Epithelial cell of prostate (primary cell): Measurements from ENCODE around the gene BCAS3.

Experiments
- DNase-seq: peaks from one replicate; pipeline ENCODE4 v3.0.0-alpha.2; 2011; ENCODE audit warnings: low read depth, low spot score
- H3K27ac ChIP-seq: fragments of 450-650 bp; 2 replicates; pipeline ENCODE4 v1.5.1; 2017; ENCODE audit warnings: mild to moderate bottlenecking

BCAS3 gene

DNA sequence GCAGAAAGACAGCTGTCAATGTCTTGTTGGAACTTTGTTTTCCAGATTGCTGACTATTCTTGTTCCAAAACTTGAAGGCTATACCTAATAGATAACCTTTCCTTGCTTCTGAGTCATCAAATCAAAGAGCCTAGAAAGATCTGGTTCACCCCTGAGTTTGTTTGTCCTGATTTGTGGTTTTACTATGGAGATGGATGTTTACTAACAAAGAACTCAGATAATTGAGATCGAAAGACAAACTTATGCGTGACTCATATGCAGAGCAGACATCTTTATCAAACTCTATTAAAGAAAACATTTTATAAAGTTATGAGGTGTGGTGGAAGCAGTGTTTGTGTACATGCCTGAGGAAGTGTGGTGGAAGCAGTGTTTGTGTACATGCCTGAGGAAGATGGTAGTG, 410.9 kb downstream of the BCAS3 start:
- no peak overlapping the region for H3K27ac ChIP-seq
- DNase-seq: no peak

DNA sequence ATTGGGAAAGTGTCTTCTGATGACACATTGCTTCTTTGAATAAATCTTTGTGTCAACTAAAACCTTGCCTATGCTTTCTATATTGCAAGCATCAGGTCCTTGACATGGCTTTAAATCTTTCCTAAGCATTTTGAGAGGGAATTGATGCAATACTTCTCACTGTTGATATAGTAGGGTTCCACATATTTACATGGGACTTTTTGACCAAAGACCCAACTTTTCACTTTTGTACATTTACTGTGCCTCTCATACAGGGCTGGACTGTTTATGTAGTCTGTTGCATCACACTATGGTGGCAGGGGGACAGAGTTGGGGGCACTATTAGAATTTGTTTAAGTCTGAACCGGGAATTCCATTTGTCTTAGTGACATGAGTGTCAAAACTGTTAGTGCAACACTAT, 413.4 kb downstream of the BCAS3 start:
- no peak for DNase-seq
- H3K27ac ChIP-seq: no peak overlapping the region

DNA sequence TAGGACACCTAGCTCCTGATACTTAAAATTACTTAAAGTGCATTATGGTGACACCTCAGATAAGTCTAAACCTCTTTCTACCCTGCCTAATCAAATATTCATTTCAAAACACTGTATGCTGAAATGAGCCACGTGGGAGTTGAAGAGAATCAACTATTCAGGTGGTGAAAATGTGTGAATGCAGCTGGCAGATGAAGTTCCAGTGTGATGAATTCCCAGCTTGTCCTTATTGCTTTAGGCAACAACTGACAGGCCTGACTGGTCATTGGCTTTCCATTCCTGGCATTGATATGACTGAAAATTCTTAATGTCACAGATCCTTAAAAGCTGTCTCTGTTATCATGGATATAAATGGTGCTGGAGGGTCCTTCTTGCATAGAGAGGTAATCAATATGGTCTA, 420.1 kb downstream of the BCAS3 start:
- H3K27ac ChIP-seq: no peak overlapping the region
- DNase-seq: no peak

DNA sequence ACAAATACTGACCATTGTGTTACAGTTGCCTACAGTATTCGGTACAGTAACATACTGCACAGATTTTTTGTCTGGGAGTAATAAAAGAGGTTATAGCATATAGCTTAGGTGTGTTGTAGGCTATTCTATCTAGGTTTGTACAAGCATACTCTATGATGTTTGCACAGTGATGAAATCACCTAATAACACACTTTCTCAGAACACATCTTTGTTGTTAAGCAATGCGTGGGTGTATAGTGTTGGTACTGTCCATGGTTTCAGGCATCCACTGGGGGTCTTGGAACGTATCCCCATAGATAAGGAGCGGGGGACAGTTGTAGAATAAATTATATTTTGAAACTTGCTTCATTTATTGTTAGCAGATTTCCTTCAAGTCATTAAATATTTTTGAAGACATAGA, 428.7 kb downstream of the BCAS3 start:
- H3K27ac ChIP-seq: no peak overlapping the region
- no peak for DNase-seq

DNA sequence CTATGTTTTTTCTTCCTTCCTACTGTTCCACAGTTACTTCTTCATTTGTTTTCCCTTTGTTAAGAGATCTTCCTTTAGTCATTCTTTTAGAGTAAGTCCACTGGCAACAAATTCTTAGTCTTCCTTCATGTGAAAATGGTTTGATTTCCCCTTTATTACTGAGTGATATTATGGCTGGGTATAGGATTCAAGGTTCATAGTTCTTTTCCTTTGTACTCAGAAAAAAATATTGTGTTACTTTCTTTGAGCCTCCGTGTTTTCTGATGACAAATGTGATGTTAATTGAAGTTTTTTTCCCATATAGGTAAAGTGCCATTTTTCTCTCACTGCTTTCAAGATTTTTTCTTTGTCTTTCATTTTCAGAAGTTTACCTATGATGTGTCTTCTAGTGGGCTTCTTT, 438.9 kb downstream of the BCAS3 start:
- no peak for DNase-seq
- H3K27ac ChIP-seq: no peak overlapping the region

DNA sequence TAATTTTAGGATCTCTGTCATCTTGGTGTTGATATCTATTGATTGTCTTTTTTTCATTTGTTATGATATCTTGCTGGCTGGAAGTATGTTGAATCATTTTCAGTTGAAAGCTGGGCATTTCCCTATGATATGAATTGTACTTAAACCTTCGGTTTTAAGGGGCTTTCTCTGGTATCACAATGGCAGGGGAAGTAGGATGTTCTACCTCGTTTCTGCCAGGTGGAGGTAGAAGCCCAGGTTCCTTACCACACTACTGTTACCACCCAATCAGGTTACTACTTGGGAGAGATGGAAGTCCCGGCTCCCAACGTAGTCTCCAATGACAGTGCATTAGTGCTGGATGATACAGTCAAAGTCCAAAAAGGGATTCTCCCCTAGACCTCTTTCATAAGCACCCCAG, 440.3 kb downstream of the BCAS3 start:
- DNase-seq: no peak
- H3K27ac ChIP-seq: no peak overlapping the region

DNA sequence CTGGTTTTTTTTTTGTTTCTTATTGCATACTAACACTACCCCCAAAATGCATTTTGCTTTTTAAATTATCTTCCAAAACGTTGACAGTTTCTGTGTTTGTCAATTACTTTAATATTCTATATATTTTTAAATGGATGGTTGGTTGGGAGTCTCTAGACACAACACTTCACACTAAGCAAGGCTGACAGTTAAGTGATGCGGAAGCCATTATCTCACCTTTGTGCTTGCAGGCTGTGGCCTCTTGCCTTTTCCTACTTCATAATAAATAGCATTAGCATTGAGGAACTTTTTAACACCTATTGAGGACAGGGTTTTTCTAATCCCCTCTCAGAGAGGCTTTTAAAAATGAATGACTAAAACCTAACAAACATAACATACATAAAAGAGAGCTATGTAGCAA, 441.2 kb downstream of the BCAS3 start:
- no peak overlapping the region for H3K27ac ChIP-seq
- no peak for DNase-seq

DNA sequence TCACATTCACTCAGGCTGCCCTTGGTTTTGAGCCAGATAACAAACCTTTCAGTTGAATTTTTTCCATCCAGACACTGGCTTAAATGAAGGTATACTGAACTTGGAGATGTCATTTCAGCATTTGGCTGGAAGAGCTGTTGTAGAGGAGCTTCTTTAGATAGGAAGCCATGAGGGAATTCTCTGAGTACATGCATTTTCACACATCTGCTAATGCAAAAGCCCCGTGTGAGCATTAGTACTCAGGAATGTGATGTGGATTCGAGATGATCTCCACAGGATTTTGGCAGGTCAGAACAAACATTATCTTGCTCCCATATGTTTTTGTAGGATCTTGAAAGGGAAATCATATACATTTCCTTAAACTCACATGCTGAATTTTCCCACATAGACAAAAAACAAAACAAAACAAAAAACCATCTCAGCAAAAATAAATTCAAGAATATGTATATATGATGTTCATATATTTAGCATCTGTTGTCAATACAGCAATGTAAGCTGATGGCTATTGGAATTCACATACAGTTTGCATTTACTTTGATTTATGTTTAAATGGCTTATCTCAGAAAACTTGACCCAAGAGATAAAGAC, 444.8 kb downstream of the BCAS3 start:
- H3K27ac ChIP-seq: no peak overlapping the region
- DNase-seq: no peak

DNA sequence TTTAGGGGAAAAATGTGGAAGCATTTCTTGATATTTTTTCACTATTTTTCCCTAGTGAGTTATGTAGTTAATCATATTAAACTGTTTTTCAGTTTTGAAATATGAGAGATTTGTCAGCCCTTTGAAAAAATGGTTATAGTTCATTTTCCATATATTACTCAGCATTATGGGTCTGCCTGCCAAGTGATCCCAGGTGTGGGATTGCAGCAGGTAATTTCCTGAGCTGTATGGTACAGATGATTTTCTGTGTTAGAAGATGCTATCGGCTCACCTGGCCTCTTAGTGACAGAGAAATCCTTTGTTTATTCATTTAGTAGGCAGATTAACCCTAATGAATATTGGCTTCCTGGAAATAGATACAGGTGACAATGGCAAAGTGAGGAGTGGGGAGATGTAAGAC, 446.9 kb downstream of the BCAS3 start:
- H3K27ac ChIP-seq: no peak overlapping the region
- DNase-seq: no peak

DNA sequence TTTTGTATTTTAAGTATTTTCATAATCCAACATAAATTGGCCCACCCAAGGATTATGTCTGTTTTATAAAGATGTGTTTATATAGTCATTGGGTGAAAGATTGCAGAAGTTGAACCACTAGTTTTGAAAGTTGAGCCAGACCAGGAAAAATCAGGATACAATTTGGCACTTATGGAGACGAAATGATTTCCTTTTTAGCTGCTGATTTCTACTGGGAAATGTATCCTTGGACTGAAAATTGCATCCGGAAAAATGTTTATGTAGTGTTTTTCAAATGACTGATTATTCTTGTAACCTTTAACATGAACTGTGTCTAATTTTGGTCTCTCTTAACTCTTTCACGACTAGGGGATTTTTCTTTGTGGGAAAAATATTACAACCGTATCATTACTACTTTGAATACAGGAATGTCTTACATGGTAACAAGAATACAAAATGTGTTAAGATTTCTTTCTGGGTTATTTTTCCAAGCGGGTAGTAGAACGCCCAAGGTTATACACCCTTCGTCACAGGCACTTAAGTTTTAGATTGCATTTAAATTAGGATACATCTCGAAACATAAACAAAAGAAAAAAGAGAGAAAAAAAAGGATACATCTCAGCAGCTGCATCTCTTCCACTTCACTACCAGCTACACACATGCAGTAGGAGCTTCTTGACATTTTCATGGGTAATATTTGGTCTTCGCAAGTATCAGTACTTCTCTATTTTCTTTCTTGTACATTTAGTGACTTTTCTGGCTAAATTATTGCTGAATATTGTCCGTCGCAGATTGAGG, 449.0 kb downstream of the BCAS3 start:
- no peak for DNase-seq
- no peak overlapping the region for H3K27ac ChIP-seq

DNA sequence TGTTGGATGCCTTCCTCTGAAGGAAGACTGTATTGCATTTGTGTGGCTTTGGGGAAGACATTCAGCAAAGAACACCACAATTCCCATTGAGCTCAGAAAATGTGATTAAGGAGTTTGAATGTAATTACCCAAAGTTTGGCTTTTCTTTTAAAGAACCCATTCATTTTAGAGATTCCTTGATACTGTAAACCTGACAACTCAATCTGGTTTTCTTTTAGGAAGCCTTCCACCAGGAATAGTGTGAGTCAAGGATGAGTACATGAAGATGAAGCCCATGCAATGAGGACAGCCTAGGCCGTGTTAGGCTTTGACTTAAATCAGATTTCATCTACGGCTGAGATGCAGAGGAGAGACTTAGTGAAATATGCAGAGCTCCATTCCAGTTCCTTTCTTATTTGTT, 450.3 kb downstream of the BCAS3 start:
- no peak overlapping the region for H3K27ac ChIP-seq
- no peak for DNase-seq

DNA sequence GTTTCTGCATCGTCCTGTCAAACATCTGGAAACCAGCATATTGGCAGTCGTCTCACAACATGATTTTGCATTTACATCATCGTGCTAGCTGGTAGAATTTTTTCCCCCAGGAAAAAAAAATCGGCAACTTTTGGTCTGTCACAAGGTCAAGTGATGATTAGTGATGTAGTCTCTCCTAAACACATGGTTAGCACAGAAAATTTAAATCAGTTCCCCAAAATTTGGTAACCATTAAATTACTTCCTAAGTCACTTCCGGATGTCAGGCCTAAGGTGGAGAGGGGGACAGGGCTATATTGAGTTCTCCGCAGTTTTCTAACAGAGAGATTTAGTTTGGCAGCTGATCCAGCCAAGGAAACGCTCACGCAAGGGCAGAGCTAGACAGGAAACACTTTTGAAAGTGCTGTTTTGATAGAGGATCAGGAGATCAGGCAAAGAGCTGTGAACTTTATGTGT, 451.0 kb downstream of the BCAS3 start:
- no peak for DNase-seq
- H3K27ac ChIP-seq: no peak overlapping the region

DNA sequence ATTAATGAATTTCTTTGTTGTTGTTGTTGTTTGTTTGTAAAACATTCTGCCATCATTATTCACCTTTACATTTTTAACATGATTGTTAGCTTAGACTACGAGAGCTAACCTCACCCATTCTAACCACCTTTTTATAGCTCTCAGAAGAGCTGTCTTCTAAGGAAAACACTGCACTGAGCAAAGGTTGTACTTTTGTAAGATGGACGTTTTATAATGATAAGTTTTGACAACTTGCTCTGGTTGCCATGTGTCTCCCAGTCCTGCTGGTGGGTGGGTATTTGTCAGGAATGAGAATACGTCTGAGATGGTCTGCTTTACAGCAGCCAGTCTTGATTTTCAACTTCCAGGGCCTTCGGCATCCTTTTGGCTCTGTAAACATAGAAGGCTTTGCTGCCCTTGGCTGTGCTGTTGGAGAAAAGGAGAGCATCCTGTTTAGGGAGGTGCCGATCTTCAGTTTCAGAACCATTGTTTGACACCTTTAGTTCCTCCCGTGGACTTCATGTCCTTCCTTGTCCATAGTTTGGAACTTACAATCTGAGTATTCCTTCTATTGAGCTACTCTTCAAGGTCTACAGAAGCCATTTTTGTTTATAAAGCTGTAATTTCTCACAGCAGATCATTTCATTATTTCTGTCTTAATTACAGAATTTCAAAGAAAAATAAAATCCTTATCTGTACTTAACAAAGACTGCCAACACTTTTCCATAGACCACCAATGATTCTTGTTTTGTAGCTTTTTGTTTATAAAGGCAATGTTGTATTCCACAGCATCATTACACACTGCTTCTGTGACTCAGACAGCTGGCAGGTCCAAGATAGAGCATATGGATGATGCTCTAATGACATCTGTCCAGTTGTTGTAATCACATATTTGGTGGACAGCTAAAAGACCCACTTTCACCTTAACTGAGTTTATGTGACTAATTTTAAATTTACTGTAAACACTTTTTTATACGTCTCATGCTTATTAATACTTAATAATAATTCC, 451.9 kb downstream of the BCAS3 start:
- no peak for DNase-seq

DNA sequence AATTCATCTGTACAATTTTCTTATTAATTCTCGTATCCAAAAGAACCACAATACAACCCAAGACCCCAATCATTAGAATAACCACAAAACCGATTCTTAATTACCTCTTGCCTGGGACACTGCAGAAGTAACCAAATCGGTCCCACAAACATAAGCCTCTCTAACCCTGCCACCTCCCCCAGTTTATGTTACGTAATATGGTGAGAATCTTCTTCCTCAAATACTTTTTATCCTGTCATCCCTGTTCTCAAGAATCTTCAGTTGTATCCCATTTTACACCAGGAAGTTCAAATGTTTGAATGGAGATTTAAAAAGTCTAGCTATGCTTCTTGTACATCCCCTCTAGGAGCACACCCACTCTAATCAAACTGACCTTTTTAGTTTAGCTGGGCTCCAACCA, 452.7 kb downstream of the BCAS3 start:
- no peak overlapping the region for H3K27ac ChIP-seq
- no peak for DNase-seq

More for the DNA sequence above, 451.9 kb downstream of the BCAS3 start:
- no peak overlapping the region for H3K27ac ChIP-seq

DNA sequence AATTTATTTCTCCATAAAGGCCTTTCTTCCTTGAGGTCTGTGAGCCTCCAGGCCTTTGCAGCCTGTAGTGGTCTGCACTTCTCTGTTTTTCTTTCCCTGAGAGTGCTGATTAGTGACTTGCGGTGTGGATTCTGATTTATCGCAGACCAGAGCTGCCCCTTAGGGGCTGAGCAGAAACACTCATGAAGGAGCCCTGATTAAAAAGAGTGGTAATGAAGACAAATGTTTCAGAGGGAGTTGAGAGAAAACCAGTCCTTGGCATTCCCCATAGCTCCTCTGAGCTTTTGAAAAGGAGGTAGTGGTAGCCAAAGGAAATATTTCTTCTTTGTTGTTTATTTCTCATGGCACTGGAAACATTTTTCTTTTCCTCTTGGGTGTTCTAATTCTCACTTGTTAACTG, 453.9 kb downstream of the BCAS3 start:
- H3K27ac ChIP-seq: no peak overlapping the region
- no peak for DNase-seq

DNA sequence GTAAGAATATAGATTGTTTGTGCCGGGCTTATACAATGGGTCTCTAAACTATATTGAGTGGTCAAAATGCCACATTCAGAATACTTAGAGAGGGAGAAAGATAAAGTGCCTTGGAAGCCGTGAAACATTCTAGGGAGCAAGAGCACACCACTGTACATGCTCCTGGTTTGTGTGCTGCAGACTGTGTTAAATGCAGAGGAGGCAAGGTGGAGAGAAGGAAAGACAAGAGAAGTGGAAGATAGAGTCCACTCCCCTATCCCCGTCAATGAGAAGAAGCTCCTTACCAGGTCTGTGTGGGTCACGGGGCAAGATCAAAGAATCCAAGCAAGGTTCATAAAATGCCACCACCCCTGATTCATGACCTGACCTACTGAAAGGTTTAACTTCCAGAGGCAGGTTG, 454.9 kb downstream of the BCAS3 start:
- H3K27ac ChIP-seq: no peak overlapping the region
- DNase-seq: no peak

DNA sequence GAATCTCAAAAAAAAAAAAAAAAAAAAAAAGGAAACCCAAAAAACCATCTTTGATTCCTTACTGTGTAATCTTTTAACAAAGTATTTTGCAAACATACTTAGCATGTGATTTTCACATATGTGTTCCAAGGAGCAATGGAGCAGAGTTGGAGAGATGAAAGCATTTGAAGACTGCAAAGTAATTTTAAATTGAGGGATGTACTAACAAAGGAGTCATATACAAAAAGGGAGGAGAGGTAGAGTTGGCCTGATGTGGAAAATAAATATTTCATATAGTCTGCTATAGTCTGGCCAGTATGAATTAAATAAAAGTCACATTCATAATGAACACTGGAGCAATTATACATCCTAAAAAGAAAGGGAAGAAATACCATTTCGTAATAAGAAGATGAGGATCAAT, 456.2 kb downstream of the BCAS3 start:
- no peak overlapping the region for H3K27ac ChIP-seq
- DNase-seq: no peak

DNA sequence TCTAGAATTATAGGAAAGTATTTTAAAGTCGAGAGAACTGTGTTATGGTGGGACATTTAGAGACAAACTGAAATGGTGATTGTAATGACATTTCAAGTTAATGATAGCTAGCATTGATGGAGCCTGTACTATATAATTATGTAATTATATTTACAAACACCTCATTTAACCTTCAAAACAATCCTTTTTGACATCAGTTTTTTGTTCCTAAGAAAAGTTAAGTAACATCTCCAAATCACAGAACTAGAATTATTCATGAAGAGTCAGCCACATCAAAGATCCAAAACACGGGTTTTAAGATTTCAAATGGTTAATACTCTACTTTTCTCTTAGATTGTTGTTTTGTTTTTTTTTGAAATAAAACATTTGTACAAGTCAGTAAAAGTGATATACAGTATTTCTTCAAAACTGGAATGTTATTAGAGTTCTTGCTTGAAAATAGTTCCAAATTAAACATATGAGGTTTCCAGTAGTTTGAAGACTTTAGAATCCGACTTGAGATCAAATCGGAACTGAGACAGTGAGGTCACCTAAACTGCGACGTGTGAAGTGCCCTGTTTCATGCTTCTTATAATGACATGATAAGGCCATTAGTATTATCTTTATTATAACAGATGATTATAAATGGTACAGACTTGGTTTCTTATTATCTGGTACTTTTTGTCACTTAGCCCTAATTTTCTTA, 457.0 kb downstream of the BCAS3 start:
- no peak for DNase-seq
- H3K27ac ChIP-seq: no peak overlapping the region

DNA sequence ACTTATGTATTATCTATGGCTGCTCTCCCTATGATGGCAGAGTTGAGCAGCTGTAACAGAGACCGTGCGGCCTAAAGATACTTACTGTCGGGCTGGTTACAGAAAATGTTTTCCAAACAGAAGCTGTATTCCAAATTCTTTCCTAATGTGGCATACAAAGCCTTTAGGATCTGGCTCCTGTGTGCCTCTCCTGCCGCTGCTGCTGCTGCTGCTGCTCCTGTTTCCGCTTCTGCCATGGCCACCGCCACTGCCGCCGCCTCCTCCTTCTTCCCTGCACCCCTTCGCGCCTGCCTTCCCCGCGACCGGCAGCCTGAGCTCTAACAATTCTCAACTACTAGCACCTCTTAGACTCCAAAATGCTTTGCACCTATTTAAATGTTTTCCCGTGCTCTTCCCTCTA, 458.1 kb downstream of the BCAS3 start:
- H3K27ac ChIP-seq: no peak overlapping the region
- DNase-seq: no peak

DNA sequence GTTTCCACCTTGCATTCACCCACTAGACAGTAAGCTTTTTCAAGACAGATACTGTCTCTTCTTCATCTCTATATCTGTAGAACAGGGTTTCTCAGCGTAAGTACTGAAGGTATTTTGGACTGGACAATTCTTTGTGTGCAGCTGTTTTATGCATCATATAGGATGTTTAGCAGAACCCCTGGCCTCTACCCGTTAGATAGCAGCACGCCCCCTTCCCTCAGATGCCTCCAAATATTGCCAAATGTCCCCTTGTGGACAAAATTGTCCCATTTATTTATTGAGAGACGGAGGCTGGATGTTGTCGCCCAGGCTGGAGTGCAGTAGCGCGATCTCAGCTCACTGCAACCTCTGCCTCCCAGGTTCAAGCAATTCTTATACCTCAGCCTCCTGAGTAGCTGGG, 458.6 kb downstream of the BCAS3 start:
- no peak overlapping the region for H3K27ac ChIP-seq

More for the DNA sequence above, 458.6 kb downstream of the BCAS3 start:
- DNase-seq: no peak
